Caco-2 (cell line): ENCODE results near the gene FOXP1. TPM values are rescaled to one million over a fixed set of nuclear protein-coding genes. Genes with fewer than 3 reads are reported as not detected.
A peak's percentile ranks its signal among the peaks of the same experiment; 100 is the strongest.

Experiments
- BruUV-seq: library from RNA; stranded (reverse); fragments of 400-500 nt; replicated peaks from 2 replicates; lab custom pipeline; 2021; lab: Mats Ljungman, UMichigan
- CTCF ChIA-PET: fragments of 300-600 bp; sonication (Branson Sonifier 250); formaldehyde crosslinking; loops from one replicate; lab custom pipeline; 2022; ENCODE audit warnings: antibody characterized with exemption; lab: Charles Lee
- POLR2A ChIA-PET: fragments of 300-600 bp; sonication (Branson Sonifier 250); formaldehyde crosslinking; loops from one replicate; lab custom pipeline; 2022; ENCODE audit warnings: antibody characterized with exemption; lab: Charles Lee
- DNase-seq, 2 experiments: peaks; one replicate each; pipeline versions ENCODE4 v3.0.0 to v3.0.0-alpha.2; 2020 to 2022
- H3K27me3 ChIP-seq: replicated peaks from 2 replicates; pipeline ENCODE4 v1.6.0; 2011; ENCODE audit warnings: low read length; ENCODE audit not compliant: control insufficient read depth, insufficient read depth
- H3K36me3 ChIP-seq: 2 replicates; pipeline ENCODE4 v1.5.1; 2011; ENCODE audit warnings: low read length; ENCODE audit not compliant: control insufficient read depth, insufficient read depth
- H3K4me1 ChIP-seq: fragments of 250-450 bp; sonication (Bioruptor Pico); 2 replicates; pipeline ENCODE4 v1.5.1; 2020; ENCODE audit warnings: mild to moderate bottlenecking
- H3K4me3 ChIP-seq: 2 replicates; pipeline ENCODE4 v1.5.1; 2011; ENCODE audit warnings: low read depth, mild to moderate bottlenecking, control low read depth, low read length
- H3K9me3 ChIP-seq: fragments of 250-450 bp; sonication (Bioruptor Pico); 2 replicates; pipeline ENCODE4 v1.5.1; 2020; ENCODE audit warnings: mild to moderate bottlenecking, moderate library complexity
- H3K27ac Mint-ChIP-seq: one replicate; pipeline ENCODE4 v1.8.0; 2022; ENCODE audit warnings: mixed read lengths; ENCODE audit not compliant: unreplicated experiment
- H3K27me3 Mint-ChIP-seq: one replicate; pipeline ENCODE4 v1.8.0; 2022; ENCODE audit warnings: mixed read lengths; ENCODE audit not compliant: insufficient read depth, unreplicated experiment
- H3K36me3 Mint-ChIP-seq: one replicate; pipeline ENCODE4 v1.8.0; 2022; ENCODE audit warnings: mild to moderate bottlenecking, mixed read lengths; ENCODE audit not compliant: insufficient read depth, unreplicated experiment
- H3K4me1 Mint-ChIP-seq: one replicate; pipeline ENCODE4 v1.8.0; 2022; ENCODE audit warnings: low read depth, mixed read lengths; ENCODE audit not compliant: unreplicated experiment
- H3K4me3 Mint-ChIP-seq: one replicate; pipeline ENCODE4 v1.8.0; 2022; ENCODE audit warnings: mild to moderate bottlenecking, moderate library complexity, mixed read lengths; ENCODE audit not compliant: unreplicated experiment
- H3K9me3 Mint-ChIP-seq: one replicate; pipeline ENCODE4 v1.8.0; 2022; ENCODE audit warnings: mixed read lengths; ENCODE audit not compliant: unreplicated experiment
- CTCF ChIP-seq, 2 experiments: fragments of 200-600 bp in 1 of 2; IDR thresholded peaks; 1 replicate in 1 of 2; 2 replicates in 1 of 2; pipeline versions ENCODE4 v1.5.1 to v1.8.0; 2011 to 2022; ENCODE audit warnings: antibody characterized with exemption in 1 of 2, control low read depth in 1 of 2, inconsistent platforms in 1 of 2, low read depth in 1 of 2, low read length in 1 of 2, mild to moderate bottlenecking in 1 of 2, moderate library complexity in 1 of 2; ENCODE audit not compliant: insufficient read depth in 1 of 2, severe bottlenecking in 1 of 2, unreplicated experiment in 1 of 2
- intact Hi-C: fragments of 100-400 bp; cut with micrococcal nuclease; formaldehyde crosslinking; loops from one replicate; pipeline ENCODE4 v1.10.0; 2022; ENCODE audit not compliant: unreplicated experiment
- total RNA-seq: library from RNA; stranded (reverse); gene quantifications from 2 replicates; pipeline ENCODE4 v1.2.3, GENCODE V29; 2022

Gene FOXP1
- total RNA-seq, 1 experiment from 2014 or later = 131 TPM

GRCh38 chr3:71094658-71095209 lies 488.8 kb downstream of the FOXP1 start:
- Histone ChIP-seq H3K36me3 (no peaks in the 10 kb centered on the region; the same call in 1 of the 2 replicates), H3K4me3 (no peak overlapping the region), H3K4me1 (peaks cover 23% of the 10 kb centered on the region), H3K27me3 (no peaks in the 10 kb centered on the region), H3K9me3 (no peaks in the 10 kb centered on the region)
- BruUV-seq = no TSS peak
- DNase-seq = no peak
- no peak overlapping the region for H3K4me3 Mint-ChIP-seq
- CTCF ChIA-PET = no interaction called here
- intact Hi-C loops = no loop called here
- no peak for TF ChIP-seq CTCF (IDR thresholded peaks at IDR 0.05; ENCODE audit: insufficient read depth in 1 of 2, low read depth in 1 of 2, low read length in 1 of 2, severe bottlenecking in 1 of 2, unreplicated experiment in 1 of 2)
- POLR2A ChIA-PET = no interaction called here
- H3K27ac Mint-ChIP-seq = peak overlapping the region; percentile 6
- no peaks in the 10 kb centered on the region for H3K27me3 Mint-ChIP-seq
- H3K9me3 Mint-ChIP-seq = no peaks in the 10 kb centered on the region
- H3K4me1 Mint-ChIP-seq = peaks cover 13% of the 10 kb centered on the region
- peaks cover 28% of the 10 kb centered on the region for H3K36me3 Mint-ChIP-seq

- no TSS peak for BruUV-seq
- Mint-ChIP-seq H3K27me3 (no peaks in the 10 kb centered on the region), H3K36me3 (peaks cover 37% of the 10 kb centered on the region), H3K9me3 (no peaks in the 10 kb centered on the region), H3K27ac (no peak overlapping the region), H3K4me3 (no peak overlapping the region), H3K4me1 (peaks cover 33% of the 10 kb centered on the region)
- CTCF ChIA-PET = no interaction called here
- intact Hi-C loops = no loop called here
- no peak overlapping the region for H3K4me3 ChIP-seq
- POLR2A ChIA-PET = no interaction called here
- no peaks in the 10 kb centered on the region for H3K9me3 ChIP-seq
- no peaks in the 10 kb centered on the region; the same call in 1 of the 2 replicates for H3K36me3 ChIP-seq
- no peak for TF ChIP-seq CTCF (IDR thresholded peaks at IDR 0.05; ENCODE audit: insufficient read depth in 1 of 2, low read depth in 1 of 2, low read length in 1 of 2, severe bottlenecking in 1 of 2, unreplicated experiment in 1 of 2)
- H3K4me1 ChIP-seq = peaks cover 43% of the 10 kb centered on the region
- DNase-seq = no peak
- H3K27me3 ChIP-seq = no peaks in the 10 kb centered on the region
These were observed 490.9 kb downstream of the FOXP1 start for GRCh38 chr3:71092665-71093064.

DNA sequence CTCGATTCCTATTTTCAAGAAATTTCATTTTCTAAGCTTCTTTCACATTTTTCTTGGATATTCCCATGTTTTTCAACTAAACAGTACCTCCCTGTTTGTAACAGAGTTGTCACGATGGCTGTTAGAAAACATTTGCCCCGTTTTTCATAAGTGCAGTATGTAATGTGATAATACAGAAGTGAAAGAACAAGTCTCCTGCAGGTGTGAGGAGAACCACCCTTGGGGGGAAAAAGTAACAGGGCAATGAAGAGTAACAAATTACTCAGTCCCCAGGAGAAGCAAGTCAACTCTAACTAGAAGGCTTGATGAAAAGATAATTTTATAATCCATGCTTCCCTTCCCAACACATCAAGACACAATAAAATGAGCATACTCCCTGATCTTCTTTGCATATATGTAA lies 493.3 kb downstream of the FOXP1 start:
- BruUV-seq = no TSS peak
- no peak for TF ChIP-seq CTCF (IDR thresholded peaks at IDR 0.05; ENCODE audit: insufficient read depth in 1 of 2, low read depth in 1 of 2, low read length in 1 of 2, severe bottlenecking in 1 of 2, unreplicated experiment in 1 of 2)
- H3K27me3 ChIP-seq = no peaks in the 10 kb centered on the region
- no peak overlapping the region for H3K4me3 ChIP-seq
- DNase-seq = no peak
- H3K4me1 ChIP-seq = peaks cover 22% of the 10 kb centered on the region
- ChIA-PET POLR2A (no interaction called here), CTCF (no interaction called here)
- no peaks in the 10 kb centered on the region for H3K9me3 ChIP-seq
- Mint-ChIP-seq H3K4me3 (no peak overlapping the region), H3K36me3 (peaks cover 39% of the 10 kb centered on the region), H3K9me3 (no peaks in the 10 kb centered on the region), H3K27ac (no peak overlapping the region), H3K4me1 (peaks cover 22% of the 10 kb centered on the region), H3K27me3 (no peaks in the 10 kb centered on the region)
- H3K36me3 ChIP-seq = no peaks in the 10 kb centered on the region; the same call in 1 of the 2 replicates
- intact Hi-C loops = no loop called here
